Large intestine (tissue), 3 donors: ENCODE data around the gene CCDC182. TPM values are rescaled to one million over a fixed set of nuclear protein-coding genes. Genes with fewer than 3 reads are reported as not detected.

Source experiments
- DNase-seq, 2 donors: peaks; one replicate each; pipeline versions ENCODE4 v3.0.0 to v3.0.0-alpha.2; 2013
- H3K27ac ChIP-seq: one replicate; pipeline ENCODE4 v1.5.1; 2013; ENCODE audit warnings: low read length
- H3K27me3 ChIP-seq: 2 replicates; pipeline ENCODE4 v1.6.1; 2013; ENCODE audit warnings: low read length; ENCODE audit not compliant: control insufficient read depth, insufficient read depth
- H3K36me3 ChIP-seq: 2 replicates; pipeline ENCODE4 v1.6.1; 2013; ENCODE audit warnings: low read length; ENCODE audit not compliant: control insufficient read depth, insufficient read depth
- H3K4me1 ChIP-seq: one replicate; pipeline ENCODE4 v1.6.1; 2013; ENCODE audit warnings: low read length; ENCODE audit not compliant: control insufficient read depth, insufficient read depth
- H3K4me3 ChIP-seq: one replicate; pipeline ENCODE4 v1.5.1; 2013; ENCODE audit warnings: low read length
- H3K9me3 ChIP-seq: one replicate; pipeline ENCODE4 v1.6.1; 2013; ENCODE audit warnings: mild to moderate bottlenecking, low read depth, low read length, moderate library complexity; ENCODE audit not compliant: control insufficient read depth
- WGBS: methylation state at CpG from one replicate; pipeline ENCODE4 v1.1.5; 2013; ENCODE audit warnings: low lambda C conversion rate; ENCODE audit not compliant: insufficient coverage; 5-methylcytosine and 5-hydroxymethylcytosine counted together
- polyA plus RNA-seq: library from polyadenylated mRNA; unstranded; fragments of 120-200 nt; gene quantifications from one replicate; pipeline ENCODE4 v1.2.1, GENCODE V29; 2013

Gene CCDC182
- polyA plus RNA-seq, 1 donor = not detected

GRCh38 chr17:57730026-57730701 is 14.9 kb downstream of the CCDC182 start:
- 100% methylated on average over 1 of the region's 3 CpGs for WGBS
- Histone ChIP-seq H3K4me3 (no peak overlapping the region), H3K36me3 (no peaks in the 10 kb centered on the region), H3K4me1 (no peaks in the 10 kb centered on the region), H3K27me3 (no peaks in the 10 kb centered on the region), H3K9me3 (no peaks in the 10 kb centered on the region), H3K27ac (no peak overlapping the region)
- no peak for DNase-seq

- Histone ChIP-seq H3K4me1 (no peaks in the 10 kb centered on the region), H3K27ac (no peak overlapping the region), H3K36me3 (no peaks in the 10 kb centered on the region), H3K27me3 (no peaks in the 10 kb centered on the region), H3K9me3 (no peaks in the 10 kb centered on the region), H3K4me3 (no peak overlapping the region)
- 80% methylated on average over 2 of the region's 8 CpGs for WGBS
- DNase-seq = no peak
Measured at GRCh38 chr17:57727630-57728175, 17.4 kb downstream of the CCDC182 start.

GRCh38 chr17:57726838-57727237 is 18.3 kb downstream of the CCDC182 start:
- no peaks in the 10 kb centered on the region for H3K4me1 ChIP-seq
- no CpG with 5 or more reads among the region's 5 CpGs for WGBS
- no peaks in the 10 kb centered on the region for H3K36me3 ChIP-seq
- H3K9me3 ChIP-seq = no peaks in the 10 kb centered on the region
- no peaks in the 10 kb centered on the region for H3K27me3 ChIP-seq
- no peak for DNase-seq
- H3K4me3 ChIP-seq = no peak overlapping the region
- no peak overlapping the region for H3K27ac ChIP-seq

GRCh38 chr17:57726213-57726790 is 18.8 kb downstream of the CCDC182 start:
- no peak overlapping the region for H3K27ac ChIP-seq
- no peaks in the 10 kb centered on the region for H3K9me3 ChIP-seq
- H3K36me3 ChIP-seq = no peaks in the 10 kb centered on the region
- DNase-seq = no peak
- no peak overlapping the region for H3K4me3 ChIP-seq
- no peaks in the 10 kb centered on the region for H3K4me1 ChIP-seq
- H3K27me3 ChIP-seq = no peaks in the 10 kb centered on the region
- WGBS = no CpG with 5 or more reads among the region's 9 CpGs

- no peaks in the 10 kb centered on the region for H3K27me3 ChIP-seq
- H3K9me3 ChIP-seq = no peaks in the 10 kb centered on the region
- WGBS = no CpG with 5 or more reads among the region's 5 CpGs
- DNase-seq = no peak
- no peak overlapping the region for H3K4me3 ChIP-seq
- H3K36me3 ChIP-seq = no peaks in the 10 kb centered on the region
- no peak overlapping the region for H3K27ac ChIP-seq
- no peaks in the 10 kb centered on the region for H3K4me1 ChIP-seq
Measured at GRCh38 chr17:57724729-57725125, 20.4 kb downstream of the CCDC182 start.

- no peaks in the 10 kb centered on the region for H3K4me1 ChIP-seq
- no CpG with 5 or more reads among the region's 14 CpGs for WGBS
- no peak for DNase-seq
- no peaks in the 10 kb centered on the region for H3K36me3 ChIP-seq
- H3K27ac ChIP-seq = no peak overlapping the region
- H3K4me3 ChIP-seq = no peak overlapping the region
- peaks cover under 1% of the 10 kb centered on the region for H3K27me3 ChIP-seq
- H3K9me3 ChIP-seq = no peaks in the 10 kb centered on the region
Measured at GRCh38 chr17:57724026-57724728, 20.9 kb downstream of the CCDC182 start.

GRCh38 chr17:57723427-57724025 is 21.6 kb downstream of the CCDC182 start:
- no peaks in the 10 kb centered on the region for H3K9me3 ChIP-seq
- H3K36me3 ChIP-seq = no peaks in the 10 kb centered on the region
- no peak overlapping the region for H3K27ac ChIP-seq
- H3K27me3 ChIP-seq = peaks cover 7% of the 10 kb centered on the region
- no peaks in the 10 kb centered on the region for H3K4me1 ChIP-seq
- no peak overlapping the region for H3K4me3 ChIP-seq
- no peak for DNase-seq
- WGBS = no CpG with 5 or more reads among the region's 13 CpGs

GRCh38 chr17:57722704-57723043 is 22.4 kb downstream of the CCDC182 start:
- no peak overlapping the region for H3K27ac ChIP-seq
- no peak overlapping the region for H3K4me3 ChIP-seq
- H3K36me3 ChIP-seq = no peaks in the 10 kb centered on the region
- peaks cover 7% of the 10 kb centered on the region for H3K27me3 ChIP-seq
- H3K9me3 ChIP-seq = no peaks in the 10 kb centered on the region
- DNase-seq = no peak
- WGBS = no CpG with 5 or more reads among the region's 7 CpGs
- no peaks in the 10 kb centered on the region for H3K4me1 ChIP-seq

- H3K4me1 ChIP-seq = no peaks in the 10 kb centered on the region
- no peak overlapping the region for H3K27ac ChIP-seq
- 82% methylated on average over 2 of the region's 3 CpGs for WGBS
- H3K9me3 ChIP-seq = no peaks in the 10 kb centered on the region
- peaks cover 7% of the 10 kb centered on the region for H3K27me3 ChIP-seq
- H3K4me3 ChIP-seq = no peak overlapping the region
- DNase-seq = no peak
- no peaks in the 10 kb centered on the region for H3K36me3 ChIP-seq
Measured at GRCh38 chr17:57721967-57722703, 23.0 kb downstream of the CCDC182 start.
